Measurements from ENCODE around the gene TMEM129.

The TMEM129 gene

GRCh38 chr4:1684506-1685234, 36.5 kb downstream of the TMEM129 start:
- TF ChIP-seq EZH2phosphoT487 (IDR thresholded peaks at IDR 0.05; ENCODE audit: low read length) (no peak), EZH2 (optimal IDR thresholded peaks at IDR 0.05; ENCODE audit: low read depth, low read length) (no peak), CTCF (IDR thresholded peaks at IDR 0.05; ENCODE audit: low read length) (no peak)
- no peak for DNase-seq
- peak overlapping the region; percentile 28; the same call in 1 of the 2 replicates for H3K9ac ChIP-seq (ENCODE audit: low read length)

GRCh38 chr4:1683736-1684505, 37.2 kb downstream of the TMEM129 start, which contains the start of gene FAM53A:
Gene FAM53A, minus strand, starts transcription at chr4:1684313. Its CDS starts 15,572 bp downstream, at chr4:1668741.
- Histone ChIP-seq H3K36me3 (replicated peaks; ENCODE audit: insufficient read depth, low read length) (no peaks in the 10 kb centered on the region), H3K9me3 (replicated peaks; ENCODE audit: insufficient read depth, low read length) (no peaks in the 10 kb centered on the region), H4K20me1 (ENCODE audit: insufficient read depth, low read length) (no peaks in the 10 kb centered on the region), H2AFZ (ENCODE audit: low read length) (peak within 1 kb of the TSS; percentile 93), H3F3A (ENCODE audit: insufficient read depth, low read length) (peaks cover 10% of the 10 kb centered on the region; the same call in 1 of the 2 replicates), H3K4me3 (ENCODE audit: low read length) (peak within 1 kb of the TSS; percentile 62), H3K4me2 (ENCODE audit: low read depth, low read length) (peak within 1 kb of the TSS; percentile 68), H3K27ac (ENCODE audit: low read length) (no peak within 1 kb of the TSS), H3K9ac (ENCODE audit: low read length) (peak within 1 kb of the TSS; percentile 28; the same call in 1 of the 2 replicates), H3K9me2 (replicated peaks; ENCODE audit: insufficient read depth, low read length) (no peaks in the 10 kb centered on the region), H3K4me1 (ENCODE audit: low read length) (peaks cover 11% of the 10 kb centered on the region), H3K27me3 (replicated peaks; ENCODE audit: insufficient read depth, low read length) (no peaks in the 10 kb centered on the region), H3K79me2 (ENCODE audit: low read length) (no peaks in the 10 kb centered on the region)
- DNase-seq: peak; percentile 90
- no peak for TF ChIP-seq CTCF (IDR thresholded peaks at IDR 0.05; ENCODE audit: low read length)
- no peak for TF ChIP-seq EZH2 (optimal IDR thresholded peaks at IDR 0.05; ENCODE audit: low read depth, low read length)
- TF ChIP-seq EZH2phosphoT487 (IDR thresholded peaks at IDR 0.05; ENCODE audit: low read length): no peak

More at GRCh38 chr4:1684506-1685234, 36.5 kb downstream of the TMEM129 start:
- Histone ChIP-seq H3F3A (ENCODE audit: insufficient read depth, low read length) (peaks cover 10% of the 10 kb centered on the region; the same call in 1 of the 2 replicates), H3K4me1 (ENCODE audit: low read length) (peaks cover 11% of the 10 kb centered on the region), H3K9me3 (replicated peaks; ENCODE audit: insufficient read depth, low read length) (no peaks in the 10 kb centered on the region), H3K27me3 (replicated peaks; ENCODE audit: insufficient read depth, low read length) (no peaks in the 10 kb centered on the region), H3K9me2 (replicated peaks; ENCODE audit: insufficient read depth, low read length) (no peaks in the 10 kb centered on the region), H4K20me1 (ENCODE audit: insufficient read depth, low read length) (no peaks in the 10 kb centered on the region), H3K36me3 (replicated peaks; ENCODE audit: insufficient read depth, low read length) (no peaks in the 10 kb centered on the region), H3K4me3 (ENCODE audit: low read length) (peak overlapping the region; percentile 62), H2AFZ (ENCODE audit: low read length) (peak overlapping the region; percentile 93), H3K79me2 (ENCODE audit: low read length) (no peaks in the 10 kb centered on the region), H3K27ac (ENCODE audit: low read length) (no peak overlapping the region), H3K4me2 (ENCODE audit: low read depth, low read length) (peak overlapping the region; percentile 68)

- H2AFZ ChIP-seq (ENCODE audit: low read length): peak overlapping the region; percentile 77
- 0 out of 2 replicates have a peak, but pooled peaks cover 3% of the 10 kb centered on the region for H3K27me3 ChIP-seq (replicated peaks; ENCODE audit: insufficient read depth, low read length)
- H3K9me3 ChIP-seq (replicated peaks; ENCODE audit: insufficient read depth, low read length): no peaks in the 10 kb centered on the region
- no peak overlapping the region for H3K9ac ChIP-seq (ENCODE audit: low read length)
- TF ChIP-seq EZH2phosphoT487 (IDR thresholded peaks at IDR 0.05; ENCODE audit: low read length) (no peak), CTCF (IDR thresholded peaks at IDR 0.05; ENCODE audit: low read length) (no peak), EZH2 (optimal IDR thresholded peaks at IDR 0.05; ENCODE audit: low read depth, low read length) (no peak)
- H4K20me1 ChIP-seq (ENCODE audit: insufficient read depth, low read length): no peaks in the 10 kb centered on the region
- H3K4me3 ChIP-seq (ENCODE audit: low read length): peak overlapping the region; percentile 50
- no peaks in the 10 kb centered on the region for H3K79me2 ChIP-seq (ENCODE audit: low read length)
- peaks cover 10% of the 10 kb centered on the region; the same call in 1 of the 2 replicates for H3F3A ChIP-seq (ENCODE audit: insufficient read depth, low read length)
- peaks cover 11% of the 10 kb centered on the region for H3K4me1 ChIP-seq (ENCODE audit: low read length)
- H3K9me2 ChIP-seq (replicated peaks; ENCODE audit: insufficient read depth, low read length): no peaks in the 10 kb centered on the region
- peak; percentile 12 for DNase-seq
- H3K27ac ChIP-seq (ENCODE audit: low read length): no peak overlapping the region
- H3K36me3 ChIP-seq (replicated peaks; ENCODE audit: insufficient read depth, low read length): no peaks in the 10 kb centered on the region
- peak overlapping the region; percentile 49 for H3K4me2 ChIP-seq (ENCODE audit: low read depth, low read length)
Observed at GRCh38 chr4:1683261-1683735, 37.8 kb downstream of the TMEM129 start.
